Vagina (tissue), 2 donors: Measurements from ENCODE around the gene ERGIC1. TPM values are rescaled to one million over a fixed set of nuclear protein-coding genes. Genes with fewer than 3 reads are reported as not detected.

Experiments used
- DNase-seq, 2 donors: peaks; one replicate each; pipeline ENCODE4 v3.0.0-alpha.2; 2017; ENCODE audit errors: extremely low spot score in 2 of 2
- H3K27ac ChIP-seq: fragments of 200-600 bp; sonication (generic); one replicate; pipeline ENCODE4 v1.5.1; 2019
- H3K27me3 ChIP-seq: fragments of 200-600 bp; sonication (generic); one replicate; pipeline ENCODE4 v1.5.1; 2019
- H3K36me3 ChIP-seq, 2 donors: fragments of 200-600 bp; sonication (generic); one replicate each; pipeline ENCODE4 v1.5.1; 2017 to 2019
- H3K4me1 ChIP-seq: fragments of 200-600 bp; sonication (generic); one replicate; pipeline ENCODE4 v1.5.1; 2019
- H3K4me3 ChIP-seq, 2 donors: fragments of 200-600 bp; sonication (generic); 1 replicate in 1 of 2; 2 replicates in 1 of 2; pipeline ENCODE4 v1.5.1; 2016 to 2019
- H3K9me3 ChIP-seq: fragments of 200-600 bp; sonication (generic); one replicate; pipeline ENCODE4 v1.5.1; 2019
- CTCF ChIP-seq, 3 experiments: fragments of 450-650 bp in 2 of 3; fragments of 200-600 bp in 1 of 3; sonication (generic) in 1 of 3; IDR thresholded peaks; one replicate each; pipeline ENCODE4 v1.5.1; 2017 to 2019; ENCODE audit warnings: antibody characterized with exemption in 3 of 3, mild to moderate bottlenecking in 2 of 3, moderate library complexity in 2 of 3
- POLR2A ChIP-seq, 2 donors: fragments of 450-650 bp; IDR thresholded peaks; one replicate each; pipeline ENCODE4 v1.6.1; 2017; ENCODE audit warnings: antibody characterized with exemption in 2 of 2, mild to moderate bottlenecking in 2 of 2, moderate library complexity in 2 of 2
- POLR2AphosphoS5 ChIP-seq, 2 donors: sonication (generic); formaldehyde crosslinking; IDR thresholded peaks; one replicate each; pipeline ENCODE4 v1.9.0; 2017; ENCODE audit warnings: antibody characterized with exemption in 2 of 2, mild to moderate bottlenecking in 2 of 2, low read depth in 1 of 2; ENCODE audit not compliant: insufficient read depth in 1 of 2
- intact Hi-C: fragments of 100-400 bp; cut with DNase I; formaldehyde crosslinking; loops from one replicate; pipeline ENCODE4 v1.15.1; 2023
- total RNA-seq: library from RNA; depleted of rRNA; stranded (reverse); fragments of >200 nt; gene quantifications from one replicate; pipeline ENCODE4 v1.2.3, GENCODE V29; 2016

Gene ERGIC1
- total RNA-seq, 1 donor from 2014 or later: 97.2 TPM

- DNase-seq: no peak
- TF ChIP-seq POLR2A (IDR thresholded peaks at IDR 0.05): no peak
- TF ChIP-seq POLR2AphosphoS5 (IDR thresholded peaks at IDR 0.05; ENCODE audit: insufficient read depth in 1 of 2, low read depth in 1 of 2): no peak
- TF ChIP-seq CTCF (IDR thresholded peaks at IDR 0.05): no peak
- H3K4me1 ChIP-seq: peaks cover 62% of the 10 kb centered on the region
- H3K4me3 ChIP-seq: peak overlapping the region in 1 of 2 donors; percentile 9
- H3K36me3 ChIP-seq: no peaks in the 10 kb centered on the region
- intact Hi-C loops: no loop called here
- no peaks in the 10 kb centered on the region for H3K9me3 ChIP-seq
- peak overlapping the region; percentile 74 for H3K27ac ChIP-seq
- H3K27me3 ChIP-seq: no peaks in the 10 kb centered on the region
Measured at GRCh38 chr5:172839669-172840431, 5.8 kb downstream of the ERGIC1 start.

DNA sequence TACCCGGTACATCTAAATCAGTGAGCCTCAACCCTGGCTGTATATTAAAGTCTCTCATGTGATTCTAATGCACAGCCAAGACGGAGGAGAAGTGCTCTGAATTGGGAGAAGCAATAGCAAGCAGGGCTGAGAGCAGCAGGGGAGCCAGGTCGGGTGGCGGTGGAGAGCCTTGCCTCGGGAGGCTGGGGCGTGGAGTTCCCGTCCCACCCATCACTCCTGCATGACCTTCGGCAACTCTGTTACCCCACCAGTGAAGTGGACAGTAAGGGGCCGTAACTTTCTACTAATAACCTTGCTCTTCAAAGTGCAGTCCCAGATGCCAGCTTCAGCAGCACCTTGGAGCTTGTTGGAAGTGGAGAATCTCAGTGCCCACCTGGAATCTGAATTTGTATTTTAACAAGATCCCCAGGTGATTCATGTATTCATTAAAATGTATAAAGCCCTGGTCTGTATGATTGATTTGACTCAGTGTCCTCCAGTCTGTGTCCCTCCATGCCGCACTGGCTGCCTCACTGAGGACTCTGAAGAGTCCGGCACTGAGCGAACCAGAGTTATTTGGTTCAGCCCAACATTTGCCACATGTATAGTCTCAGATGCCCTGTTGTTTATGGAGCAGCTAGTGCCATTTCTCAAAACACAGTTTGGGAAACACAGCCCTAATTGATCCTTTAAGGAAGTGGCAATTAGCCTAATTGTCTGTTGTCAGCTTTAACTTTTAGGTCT lies 6.5 kb downstream of the ERGIC1 start:
- H3K27ac ChIP-seq: peak overlapping the region; percentile 74
- intact Hi-C loops: no loop called here
- DNase-seq: no peak
- H3K27me3 ChIP-seq: no peaks in the 10 kb centered on the region
- no peaks in the 10 kb centered on the region for H3K36me3 ChIP-seq
- H3K4me3 ChIP-seq: peak overlapping the region in 1 of 2 donors; percentile 9
- H3K4me1 ChIP-seq: peaks cover 62% of the 10 kb centered on the region
- H3K9me3 ChIP-seq: no peaks in the 10 kb centered on the region
- TF ChIP-seq CTCF (IDR thresholded peaks at IDR 0.05) (no peak), POLR2A (IDR thresholded peaks at IDR 0.05) (no peak), POLR2AphosphoS5 (IDR thresholded peaks at IDR 0.05; ENCODE audit: insufficient read depth in 1 of 2, low read depth in 1 of 2) (no peak)

DNA sequence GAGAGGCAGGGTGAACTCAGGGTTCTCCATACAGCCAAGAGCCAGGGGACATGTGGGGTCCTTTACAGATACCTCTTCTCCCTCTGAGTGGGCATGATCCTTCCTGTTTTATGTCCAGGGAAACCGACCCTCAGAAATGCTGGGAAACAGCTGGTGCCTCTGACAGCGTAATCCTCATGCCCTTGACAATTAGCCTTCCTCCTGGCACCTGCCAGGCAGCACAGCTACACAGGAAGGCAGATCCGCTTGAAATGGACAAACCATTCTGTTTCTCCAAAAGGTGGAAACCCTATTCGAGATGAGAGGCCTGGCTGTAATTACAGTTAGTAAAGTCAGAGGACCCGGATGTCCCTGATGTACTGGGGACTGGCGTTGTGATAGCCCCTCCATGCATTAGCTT lies 7.2 kb downstream of the ERGIC1 start:
- DNase-seq: no peak
- Histone ChIP-seq H3K9me3 (no peaks in the 10 kb centered on the region), H3K27ac (peak overlapping the region; percentile 74), H3K4me1 (peaks cover 59% of the 10 kb centered on the region), H3K36me3 (no peaks in the 10 kb centered on the region), H3K4me3 (no peak overlapping the region), H3K27me3 (no peaks in the 10 kb centered on the region)
- TF ChIP-seq POLR2AphosphoS5 (IDR thresholded peaks at IDR 0.05; ENCODE audit: insufficient read depth in 1 of 2, low read depth in 1 of 2) (no peak), CTCF (IDR thresholded peaks at IDR 0.05) (no peak), POLR2A (IDR thresholded peaks at IDR 0.05) (no peak)
- intact Hi-C loops: no loop called here

DNA sequence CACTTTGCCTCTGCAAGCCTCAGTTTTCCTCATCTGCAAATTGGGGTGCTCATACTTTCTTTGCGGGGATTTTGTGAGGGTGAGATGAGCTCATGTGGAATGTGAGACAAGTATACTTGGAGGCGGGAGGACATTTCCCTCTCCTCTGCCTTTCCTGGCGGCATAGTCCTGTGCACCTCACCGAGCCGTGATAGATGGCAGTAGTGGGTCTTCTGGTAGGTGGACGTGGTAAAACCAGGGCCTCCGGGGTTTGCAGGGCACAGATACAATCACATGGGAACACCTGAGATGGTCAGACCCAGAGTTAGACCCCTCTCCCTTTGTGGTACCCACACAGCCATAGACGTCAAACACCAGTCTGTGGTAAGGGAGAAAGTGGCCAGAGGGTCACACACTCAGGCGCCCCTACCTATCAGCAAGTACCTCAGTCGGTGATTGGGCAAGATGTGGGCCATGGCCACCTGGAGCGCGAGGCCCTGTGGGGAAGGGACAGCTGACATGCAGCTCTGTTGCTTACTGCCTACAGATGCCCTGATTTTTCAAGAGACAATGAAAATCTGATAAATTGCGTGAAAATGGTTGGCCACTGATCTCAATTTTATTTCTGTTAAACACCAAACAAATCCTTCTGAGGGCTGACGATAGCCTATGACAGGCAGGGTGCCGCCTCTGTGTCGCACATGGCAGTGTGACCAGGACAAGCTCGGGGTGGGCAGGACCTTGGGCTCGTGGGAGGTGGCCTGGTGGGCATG lies 9.9 kb downstream of the ERGIC1 start:
- no peak overlapping the region for H3K27ac ChIP-seq
- intact Hi-C loops: no loop called here
- H3K27me3 ChIP-seq: no peaks in the 10 kb centered on the region
- DNase-seq: no peak
- TF ChIP-seq CTCF (IDR thresholded peaks at IDR 0.05) (no peak), POLR2AphosphoS5 (IDR thresholded peaks at IDR 0.05; ENCODE audit: insufficient read depth in 1 of 2, low read depth in 1 of 2) (no peak), POLR2A (IDR thresholded peaks at IDR 0.05) (no peak)
- H3K36me3 ChIP-seq: no peaks in the 10 kb centered on the region
- no peaks in the 10 kb centered on the region for H3K9me3 ChIP-seq
- H3K4me3 ChIP-seq: no peak overlapping the region
- H3K4me1 ChIP-seq: peaks cover 55% of the 10 kb centered on the region
